Right ventricle myocardium inferior (tissue), 1 donor: ENCODE results near the gene MRC2. TPM values are rescaled to one million over a fixed set of nuclear protein-coding genes. Genes with fewer than 3 reads are reported as not detected.
A peak's percentile ranks its signal among the peaks of the same experiment; 100 is the strongest.
"Not testable (repeated sequence)": the region's sequence is repeated elsewhere in the genome, so short reads cannot be mapped to it uniquely, and the experiment has no call there.

ENCODE experiments used
- ATAC-seq: fragments of 200-7000 bp; cut with Tn5 transposase; one replicate; pipeline ENCODE4 v1.9.1; 2020; ENCODE audit warnings: mild to moderate bottlenecking, moderate library complexity
- DNase-seq: peaks from one replicate; pipeline ENCODE4 v3.0.0; 2021; ENCODE audit errors: missing footprints
- intact Hi-C: fragments of 100-400 bp; cut with DNase I; formaldehyde crosslinking; loops from one replicate; pipeline ENCODE4 v1.11.0; 2022
- long read RNA-seq: library from polyadenylated mRNA; unstranded; transcript quantifications from one replicate; pipeline ENCODE4 v2.0.0, GENCODE V29; 2021
- total RNA-seq: library from RNA; stranded (reverse); fragmentation: NEBNext Ultra II Directional; extraction: Animal tissue kit (Norgen Biotek cat#: 25700); gene quantifications from one replicate; pipeline ENCODE4 v1.2.1, GENCODE V29; 2021
- donor health status: DM: no; HTN: yes; CAD: no; lungs with severe emphysema.

MRC2 gene, protein sequence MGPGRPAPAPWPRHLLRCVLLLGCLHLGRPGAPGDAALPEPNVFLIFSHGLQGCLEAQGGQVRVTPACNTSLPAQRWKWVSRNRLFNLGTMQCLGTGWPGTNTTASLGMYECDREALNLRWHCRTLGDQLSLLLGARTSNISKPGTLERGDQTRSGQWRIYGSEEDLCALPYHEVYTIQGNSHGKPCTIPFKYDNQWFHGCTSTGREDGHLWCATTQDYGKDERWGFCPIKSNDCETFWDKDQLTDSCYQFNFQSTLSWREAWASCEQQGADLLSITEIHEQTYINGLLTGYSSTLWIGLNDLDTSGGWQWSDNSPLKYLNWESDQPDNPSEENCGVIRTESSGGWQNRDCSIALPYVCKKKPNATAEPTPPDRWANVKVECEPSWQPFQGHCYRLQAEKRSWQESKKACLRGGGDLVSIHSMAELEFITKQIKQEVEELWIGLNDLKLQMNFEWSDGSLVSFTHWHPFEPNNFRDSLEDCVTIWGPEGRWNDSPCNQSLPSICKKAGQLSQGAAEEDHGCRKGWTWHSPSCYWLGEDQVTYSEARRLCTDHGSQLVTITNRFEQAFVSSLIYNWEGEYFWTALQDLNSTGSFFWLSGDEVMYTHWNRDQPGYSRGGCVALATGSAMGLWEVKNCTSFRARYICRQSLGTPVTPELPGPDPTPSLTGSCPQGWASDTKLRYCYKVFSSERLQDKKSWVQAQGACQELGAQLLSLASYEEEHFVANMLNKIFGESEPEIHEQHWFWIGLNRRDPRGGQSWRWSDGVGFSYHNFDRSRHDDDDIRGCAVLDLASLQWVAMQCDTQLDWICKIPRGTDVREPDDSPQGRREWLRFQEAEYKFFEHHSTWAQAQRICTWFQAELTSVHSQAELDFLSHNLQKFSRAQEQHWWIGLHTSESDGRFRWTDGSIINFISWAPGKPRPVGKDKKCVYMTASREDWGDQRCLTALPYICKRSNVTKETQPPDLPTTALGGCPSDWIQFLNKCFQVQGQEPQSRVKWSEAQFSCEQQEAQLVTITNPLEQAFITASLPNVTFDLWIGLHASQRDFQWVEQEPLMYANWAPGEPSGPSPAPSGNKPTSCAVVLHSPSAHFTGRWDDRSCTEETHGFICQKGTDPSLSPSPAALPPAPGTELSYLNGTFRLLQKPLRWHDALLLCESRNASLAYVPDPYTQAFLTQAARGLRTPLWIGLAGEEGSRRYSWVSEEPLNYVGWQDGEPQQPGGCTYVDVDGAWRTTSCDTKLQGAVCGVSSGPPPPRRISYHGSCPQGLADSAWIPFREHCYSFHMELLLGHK (N-terminal part only)
- total RNA-seq, result 33.8 TPM
- long read RNA-seq, full-length matches to known transcripts, result 13 of 48 reads
- long read RNA-seq, partial matches to known transcripts, result 30 of 48 reads
- long read RNA-seq, other reads (novel, unspliced or antisense), result 5 of 48 reads

DNA sequence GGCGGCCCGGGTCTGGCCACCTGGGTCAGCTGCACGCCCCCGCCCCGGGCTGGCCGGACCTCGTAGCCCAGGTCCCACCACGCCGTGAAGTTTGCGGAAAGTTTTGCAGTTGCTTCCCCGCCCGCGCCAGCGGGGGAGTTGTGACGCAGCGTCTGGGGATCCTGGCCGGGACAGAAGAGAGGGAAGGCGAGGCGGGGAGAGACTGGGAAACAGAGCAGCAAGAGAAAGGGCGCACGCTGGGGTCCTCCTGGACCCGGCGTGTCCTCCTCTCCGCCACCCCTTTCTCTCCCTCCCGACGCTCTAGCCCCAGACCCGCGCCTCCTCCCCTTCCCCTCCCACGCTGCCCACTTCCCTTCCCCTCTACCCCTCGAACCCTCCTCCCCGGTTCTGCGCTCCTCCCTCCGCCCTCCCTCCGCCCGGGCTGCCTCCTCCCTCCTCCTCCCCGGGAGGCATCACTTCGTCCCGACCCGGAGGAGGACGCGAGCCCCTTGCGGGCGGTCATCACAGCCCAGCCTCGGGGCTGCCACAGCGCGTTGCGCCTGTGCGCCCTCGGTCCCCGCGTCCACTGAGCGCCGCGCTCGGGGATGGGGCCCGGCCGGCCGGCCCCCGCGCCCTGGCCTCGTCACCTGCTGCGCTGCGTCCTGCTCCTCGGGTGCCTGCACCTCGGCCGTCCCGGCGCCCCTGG is at the start of gene MRC2:
Gene MRC2, plus strand, starts transcription at position 452 of the 685 bp plus-strand sequence. Its CDS starts 133 bp downstream, at position 585.
- intact Hi-C loops, result no loop called here
- DNase-seq, result peak; percentile 83
- ATAC-seq, result peak; percentile 67

DNA sequence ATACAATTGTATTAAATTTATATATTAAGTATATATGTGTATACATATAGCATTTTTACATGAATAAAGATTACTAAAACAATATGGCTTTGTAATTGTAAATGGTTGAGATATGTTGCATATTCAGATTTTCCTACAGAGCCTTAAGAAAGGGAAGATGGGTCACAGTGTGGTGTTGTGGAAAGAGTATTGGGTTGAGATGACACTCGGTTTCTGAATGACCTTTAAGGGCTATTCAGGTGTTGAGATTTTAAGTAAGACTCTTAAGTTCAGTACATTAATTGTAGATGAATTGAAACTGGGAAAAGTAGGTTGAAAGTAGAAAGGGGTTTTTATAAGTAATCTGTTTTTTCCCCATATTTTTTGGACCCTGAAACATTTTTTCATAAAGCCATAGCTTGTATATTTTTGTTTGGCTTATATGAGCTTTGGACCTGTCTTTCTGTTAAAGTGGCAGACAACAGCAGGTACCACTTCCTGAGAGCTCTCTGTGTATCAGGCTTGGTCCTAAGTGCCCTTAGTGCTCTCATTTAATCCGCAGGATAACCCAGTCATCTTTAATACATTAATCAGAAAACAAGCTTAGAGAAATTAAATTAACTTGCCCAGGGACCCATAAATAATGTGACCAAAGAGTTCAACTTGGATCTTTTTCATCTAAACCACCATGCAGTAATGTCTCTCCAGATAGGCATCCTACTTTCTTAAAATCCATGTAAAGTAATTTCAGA is 48.5 kb upstream of the MRC2 start:
- no peak for DNase-seq
- intact Hi-C loops, result no loop called here
- ATAC-seq, result no peak

DNA sequence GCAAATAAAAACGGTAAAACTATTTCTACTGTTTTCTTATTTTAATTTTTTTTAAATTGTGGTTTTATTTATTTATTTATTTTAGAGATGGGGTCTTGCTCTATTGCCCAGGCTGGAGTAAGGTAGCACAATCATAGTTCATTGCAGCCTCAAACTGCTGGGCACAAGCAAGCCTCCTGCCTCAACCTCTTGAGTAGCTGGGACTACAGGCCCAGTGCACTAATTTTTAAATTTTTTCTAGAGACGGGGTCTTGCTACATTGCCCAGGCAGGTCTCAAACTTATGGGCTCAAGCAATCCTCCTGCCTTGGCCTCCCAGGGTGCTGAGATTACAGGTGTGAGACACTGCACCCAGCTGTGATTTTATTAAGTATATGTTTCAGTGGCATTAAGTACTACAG is 46.5 kb upstream of the MRC2 start:
- no peak for DNase-seq
- no peak for ATAC-seq
- intact Hi-C loops, result no loop called here

DNA sequence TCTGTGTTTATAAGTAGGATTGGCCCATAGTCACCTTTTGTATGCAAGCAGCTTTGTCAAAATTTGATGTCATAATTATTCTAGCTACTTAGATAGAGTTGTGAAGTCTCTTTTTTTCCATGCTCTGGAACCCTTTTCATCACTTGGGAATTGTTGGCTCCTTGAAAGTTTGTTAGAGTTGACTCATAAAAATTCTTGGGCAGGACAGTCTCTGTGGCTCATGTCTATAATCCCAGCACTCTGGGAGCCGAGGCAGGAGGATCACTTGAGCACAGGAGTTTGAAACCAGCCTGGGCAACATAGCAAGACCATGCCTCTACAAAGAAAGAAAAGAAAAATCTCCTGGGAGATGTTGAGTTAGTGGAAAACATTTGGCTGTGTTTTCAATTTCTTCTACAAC is 45.7 kb upstream of the MRC2 start:
- intact Hi-C loops, result no loop called here
- DNase-seq, result no peak
- ATAC-seq, result peak; percentile 31

DNA sequence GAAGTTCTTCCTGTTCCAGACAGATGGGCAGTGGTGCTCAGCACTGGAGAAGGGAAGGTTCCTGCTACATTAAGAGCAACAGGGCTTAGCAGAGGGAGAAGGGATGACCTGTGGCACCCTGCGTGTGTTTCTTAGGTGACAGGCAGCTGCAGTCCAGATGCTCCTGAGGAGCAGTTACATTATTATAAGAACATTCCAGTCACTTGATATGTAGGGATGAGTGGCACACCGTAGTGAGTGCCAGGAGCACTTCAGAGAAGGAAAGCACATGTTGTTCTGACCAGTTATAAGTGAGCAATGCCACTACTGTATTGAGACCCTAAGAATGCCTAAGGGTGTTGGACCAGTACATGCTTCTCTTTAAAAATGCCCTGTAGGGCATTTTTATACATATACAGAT is 39.9 kb upstream of the MRC2 start:
- DNase-seq (no peak), ATAC-seq (peak; percentile 89)
- intact Hi-C loops, result no loop called here

DNA sequence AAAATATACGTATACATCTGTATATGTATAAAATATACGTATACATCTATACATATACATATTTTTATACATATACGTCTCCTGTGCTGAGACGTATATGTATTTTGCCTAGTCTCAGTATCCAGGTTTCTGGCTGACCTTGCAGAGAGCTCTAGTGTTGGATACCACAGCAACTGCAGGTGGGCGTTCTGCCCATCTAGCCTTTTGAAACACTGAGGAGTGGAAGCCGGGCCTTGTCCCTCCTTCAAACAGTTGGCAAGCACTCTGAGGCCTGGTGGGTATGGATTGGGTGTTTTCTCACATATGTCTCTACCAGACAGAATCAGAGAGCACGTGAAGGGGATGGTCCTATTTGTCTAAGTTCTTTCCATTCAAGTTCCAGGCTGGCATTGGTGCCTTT is 39.4 kb upstream of the MRC2 start:
- intact Hi-C loops, result no loop called here
- no peak for DNase-seq
- ATAC-seq, result peak; percentile 26

DNA sequence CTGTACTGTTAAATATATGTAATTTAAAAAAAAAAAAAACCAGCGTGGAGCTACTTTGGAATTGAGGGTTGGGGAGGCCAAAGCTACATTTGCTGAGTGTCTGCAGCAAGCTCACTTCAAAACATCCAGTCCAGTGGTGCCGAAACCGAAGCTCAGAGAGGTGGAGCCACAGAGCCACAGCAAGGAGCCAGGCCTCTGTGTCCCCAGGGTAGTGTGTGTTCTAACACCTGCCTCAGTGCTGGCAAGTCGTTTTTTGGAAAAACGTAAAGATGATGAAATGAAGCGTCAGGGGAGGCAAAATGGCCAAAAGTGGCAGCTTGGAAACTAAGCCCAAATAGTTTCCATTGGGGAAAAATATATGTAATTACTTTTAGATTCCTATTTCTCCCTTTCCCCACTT is 36.1 kb upstream of the MRC2 start:
- peak; percentile 71 for ATAC-seq

DNA sequence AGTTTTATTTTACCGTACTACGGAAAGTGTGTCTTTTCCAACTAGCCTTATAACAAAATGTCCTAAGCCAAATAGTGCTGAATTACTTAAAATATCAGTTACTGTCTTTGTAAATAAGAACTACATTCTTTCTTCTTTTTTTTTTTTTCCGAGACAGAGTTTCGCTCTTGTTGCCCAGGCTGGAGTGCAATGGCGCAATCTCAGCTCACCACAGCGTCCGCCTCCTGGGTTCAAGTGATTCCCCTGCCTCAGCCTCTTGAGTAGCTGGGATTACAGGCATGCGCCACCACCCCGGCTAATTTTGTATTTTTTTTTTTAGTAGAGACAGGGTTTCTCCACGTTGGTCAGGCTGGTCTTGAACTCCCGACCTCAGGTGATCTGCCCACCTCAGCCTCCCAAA is 35.6 kb upstream of the MRC2 start:
- DNase-seq, intact Hi-C loops, ATAC-seq: not testable (repeated sequence)

More for the DNA sequence above, 36.1 kb upstream of the MRC2 start:
- DNase-seq, result no peak
- intact Hi-C loops, result no loop called here

DNA sequence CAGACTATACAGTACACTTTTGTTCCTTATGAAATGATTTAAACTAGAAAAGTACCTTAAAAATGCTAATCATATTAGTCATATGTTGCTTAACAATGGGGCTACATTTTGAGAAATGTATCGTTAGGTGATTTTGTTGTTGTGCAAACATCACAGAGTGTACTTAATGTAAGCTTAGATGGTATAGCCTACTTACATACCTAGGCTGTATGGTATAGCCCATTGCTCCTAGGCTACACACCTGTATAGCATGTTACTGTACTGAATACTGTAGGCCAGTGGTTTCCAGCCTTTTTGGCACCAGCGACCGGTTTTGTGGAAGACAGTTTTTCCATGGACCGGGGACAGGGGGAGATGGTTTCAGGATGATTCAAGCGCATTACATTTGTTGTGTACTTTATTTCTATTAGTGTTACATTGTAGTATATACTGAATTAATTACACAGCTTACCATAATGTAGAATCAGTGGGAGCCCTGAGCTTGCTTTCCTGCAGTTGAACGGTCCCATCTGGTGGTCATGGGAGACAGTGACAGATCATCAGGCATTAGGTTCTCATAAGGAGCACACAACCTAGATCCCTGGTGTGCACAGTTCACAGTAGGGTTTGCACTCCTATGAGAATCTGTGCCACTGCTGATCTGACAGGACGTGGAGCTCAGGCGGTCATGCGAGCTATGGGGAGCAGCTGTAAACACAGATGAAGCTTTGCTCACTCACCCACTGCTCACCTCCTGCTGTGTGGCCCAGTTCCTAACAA is 35.0 kb upstream of the MRC2 start:
- ATAC-seq, result no peak
- intact Hi-C loops, result no loop called here

DNA sequence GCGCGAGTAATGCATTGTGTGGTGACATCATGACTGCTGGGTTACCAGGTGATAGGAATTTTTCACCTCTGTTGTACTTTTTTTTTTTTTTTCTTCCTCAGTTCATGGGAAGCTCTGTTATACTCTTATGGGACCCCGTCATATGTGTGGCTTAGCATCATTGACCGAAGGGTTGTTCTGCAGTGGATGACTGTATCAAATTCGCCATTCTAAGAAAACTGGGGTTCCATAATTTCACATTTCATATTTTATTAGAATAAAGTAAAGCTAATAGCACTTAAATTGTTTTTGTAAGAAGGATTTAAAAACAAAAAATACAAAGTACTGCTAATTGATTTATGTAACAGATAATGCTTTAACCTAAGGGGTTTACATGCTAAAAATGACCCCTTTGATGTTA is 32.0 kb upstream of the MRC2 start:
- no peak for DNase-seq
- intact Hi-C loops, result no loop called here
- ATAC-seq, result no peak

More for the DNA sequence above, 35.0 kb upstream of the MRC2 start:
- DNase-seq, result no peak

DNA sequence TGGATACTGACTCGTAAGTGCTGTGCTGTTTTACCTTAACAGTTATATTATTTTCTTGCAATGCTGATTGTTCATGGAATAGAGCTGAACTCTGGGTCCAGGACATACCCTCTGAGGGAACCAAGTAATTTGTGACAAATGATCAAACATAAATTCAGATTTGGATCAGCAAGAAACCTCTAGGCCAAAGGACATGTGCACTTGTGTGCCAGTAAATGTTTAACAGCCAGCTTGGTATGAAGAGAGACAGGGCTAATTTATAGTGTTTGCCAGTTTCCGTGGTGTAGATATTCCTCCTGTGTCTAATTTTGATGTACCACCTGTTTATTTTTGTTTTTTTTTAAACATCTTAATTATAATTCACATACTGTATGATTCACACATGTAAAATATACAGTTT is 30.8 kb upstream of the MRC2 start:
- intact Hi-C loops, result no loop called here
- DNase-seq (no peak), ATAC-seq (no peak)

DNA sequence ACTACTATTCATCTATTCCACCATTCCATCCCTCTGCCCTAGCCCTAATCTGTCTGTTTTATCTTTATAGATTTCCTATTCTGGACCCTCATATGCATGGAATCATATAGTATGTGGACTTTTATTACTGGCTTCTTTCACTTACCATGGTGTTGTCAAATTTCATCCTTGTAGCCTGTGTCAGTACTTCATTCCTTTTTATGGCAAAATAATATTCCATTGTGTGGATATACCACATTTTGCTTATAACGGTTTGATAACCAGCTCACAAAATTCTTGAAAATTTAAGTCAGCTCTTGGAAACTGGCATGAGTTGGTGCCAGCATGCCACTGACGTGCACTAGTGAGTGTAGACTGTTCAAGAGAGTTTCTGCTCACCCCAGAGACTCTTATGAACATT is 30.3 kb upstream of the MRC2 start:
- no peak for ATAC-seq
- intact Hi-C loops, result no loop called here

DNA sequence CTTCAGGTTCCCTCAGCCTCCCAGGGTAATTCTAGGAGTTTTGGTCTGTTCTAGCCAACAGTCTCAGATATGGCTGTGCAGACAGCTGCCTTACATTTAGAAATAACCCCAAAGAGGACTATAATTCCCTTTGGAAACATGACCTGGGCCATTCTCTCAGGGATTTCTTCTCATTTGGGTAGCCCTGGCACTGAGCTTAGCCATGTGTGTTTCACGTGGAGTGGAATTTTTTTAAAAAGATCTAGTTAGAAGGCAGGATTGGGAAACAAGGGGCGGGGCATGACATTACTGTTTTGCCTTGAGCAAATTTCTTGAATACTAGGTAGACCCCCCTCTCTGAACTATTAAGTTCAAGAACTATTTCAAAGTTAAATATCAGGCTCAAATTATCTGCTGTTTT is 29.6 kb upstream of the MRC2 start:
- no peak for DNase-seq
- ATAC-seq, result peak; percentile 63
- intact Hi-C loops, result no loop called here

More for the DNA sequence above, 30.3 kb upstream of the MRC2 start:
- no peak for DNase-seq

DNA sequence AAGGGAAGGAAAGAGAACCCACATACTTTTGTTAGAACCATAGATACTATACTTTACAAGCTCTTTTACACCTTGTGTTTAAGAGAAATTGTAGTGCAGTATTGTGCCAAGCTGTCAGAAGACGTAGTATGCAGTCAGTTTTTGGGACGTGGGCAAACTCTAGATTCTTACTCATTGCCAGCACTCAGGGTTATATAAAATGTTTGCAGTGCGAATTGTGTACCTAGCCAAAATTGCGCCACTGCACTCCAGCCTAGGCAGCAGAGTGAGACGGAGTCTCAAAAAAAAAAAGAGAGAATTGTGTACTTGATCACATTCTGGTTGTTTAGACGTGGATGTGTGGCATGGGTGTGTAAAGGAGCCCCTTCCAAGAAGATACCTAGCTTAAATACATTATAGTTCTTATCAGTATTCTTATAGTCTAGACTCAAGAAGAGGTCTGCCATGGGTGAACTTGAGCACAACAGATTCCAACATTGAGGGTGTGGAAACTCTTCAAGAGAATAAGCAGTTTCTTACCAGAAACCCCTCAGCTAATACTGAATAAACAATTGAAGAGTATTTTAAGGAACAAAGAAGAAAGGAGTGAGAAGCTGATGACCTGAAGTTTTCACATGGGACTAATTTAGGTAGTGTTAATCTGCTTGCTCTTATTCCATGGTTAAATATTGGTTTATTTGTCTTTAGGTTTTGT is 27.4 kb upstream of the MRC2 start:
- DNase-seq (no peak), ATAC-seq (no peak)
- intact Hi-C loops, result no loop called here

DNA sequence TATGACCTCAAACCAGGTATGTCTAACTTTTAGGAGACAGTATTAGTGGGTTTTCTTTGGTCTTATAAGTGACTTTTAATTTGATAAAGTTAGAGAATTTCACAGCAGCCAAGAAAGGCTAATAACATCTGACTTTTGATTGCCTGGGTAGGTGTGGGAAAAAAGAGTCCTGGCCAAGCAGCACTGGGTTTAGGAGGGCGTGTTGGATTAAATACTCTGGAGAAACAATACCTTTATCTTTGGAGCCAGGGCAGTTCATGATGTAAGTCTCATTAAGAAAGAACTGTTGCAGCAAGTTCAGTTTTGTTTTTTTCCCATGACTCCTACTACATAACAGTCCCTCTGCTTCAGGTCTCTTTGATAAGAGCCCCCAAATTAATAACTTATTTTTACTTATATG is 26.7 kb upstream of the MRC2 start:
- intact Hi-C loops, result no loop called here
- ATAC-seq (no peak), DNase-seq (no peak)

DNA sequence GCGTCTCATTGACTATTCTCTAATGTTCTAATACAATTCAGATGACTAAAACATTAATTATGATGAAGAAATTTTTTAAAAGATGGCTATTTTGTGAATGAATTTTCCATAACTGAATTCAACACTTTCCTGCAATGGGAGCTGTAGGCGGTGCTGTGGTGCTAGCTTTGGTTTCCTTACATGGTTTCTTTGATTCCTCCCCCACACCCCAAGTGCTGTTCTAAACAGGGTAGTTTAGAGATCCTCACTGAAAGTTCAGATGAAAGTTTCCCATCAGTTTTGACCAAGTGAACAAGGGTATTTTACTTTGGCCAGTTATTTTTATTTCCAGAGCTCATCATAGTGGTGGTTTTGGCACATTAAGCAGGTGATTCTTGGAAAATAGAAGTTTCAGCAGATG is 26.0 kb upstream of the MRC2 start:
- ATAC-seq, result peak; percentile 59
- intact Hi-C loops, result no loop called here
- no peak for DNase-seq
